ENCODE measurements around the gene SYF2. TPM values are rescaled to one million over a fixed set of nuclear protein-coding genes. Genes with fewer than 3 reads are reported as not detected.

Gene SYF2
- total and polyA plus RNA-seq, 2 of the 13 experiments (the other 11 are each of a cell fraction or from before 2014, with no cell fraction given): 17.8 to 34.1 TPM

DNA sequence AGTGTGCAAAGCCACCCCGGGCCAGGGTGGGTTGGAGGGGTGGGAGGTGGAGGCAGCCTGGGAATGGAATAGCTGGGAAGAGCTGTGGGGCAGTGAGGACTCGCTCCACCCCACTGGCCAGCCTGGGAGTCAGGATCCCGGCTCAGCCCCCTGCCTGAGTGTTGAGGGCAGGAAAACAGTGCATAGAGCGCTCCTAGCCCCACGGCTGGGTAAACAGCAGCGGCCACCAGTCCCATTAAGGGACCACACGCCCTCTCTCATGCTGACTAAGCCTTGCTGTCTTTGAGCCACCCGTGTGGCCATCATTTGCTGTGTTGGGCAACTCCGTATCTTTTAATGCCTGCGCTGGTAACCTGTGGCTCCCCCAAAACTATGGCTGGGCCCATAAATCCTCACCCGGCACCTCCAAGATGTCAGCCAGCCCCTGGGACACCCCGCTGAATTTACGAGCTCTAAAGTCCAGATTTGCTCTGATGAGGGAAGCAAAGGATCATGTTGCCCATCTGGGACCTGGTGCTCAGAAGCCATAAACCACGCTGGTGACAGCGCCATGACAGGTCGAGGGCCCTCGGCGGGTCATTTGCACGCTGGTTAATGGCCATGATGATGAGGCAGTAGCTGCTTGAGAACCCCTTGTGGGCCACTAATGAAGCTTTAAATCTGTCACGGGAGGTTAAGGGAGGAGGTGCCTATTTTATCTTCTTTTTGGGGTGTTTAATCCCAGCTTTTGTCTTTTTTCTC, 34.9 kb downstream of the SYF2 start (continued):
- TF ChIP-seq, protein P1, sequence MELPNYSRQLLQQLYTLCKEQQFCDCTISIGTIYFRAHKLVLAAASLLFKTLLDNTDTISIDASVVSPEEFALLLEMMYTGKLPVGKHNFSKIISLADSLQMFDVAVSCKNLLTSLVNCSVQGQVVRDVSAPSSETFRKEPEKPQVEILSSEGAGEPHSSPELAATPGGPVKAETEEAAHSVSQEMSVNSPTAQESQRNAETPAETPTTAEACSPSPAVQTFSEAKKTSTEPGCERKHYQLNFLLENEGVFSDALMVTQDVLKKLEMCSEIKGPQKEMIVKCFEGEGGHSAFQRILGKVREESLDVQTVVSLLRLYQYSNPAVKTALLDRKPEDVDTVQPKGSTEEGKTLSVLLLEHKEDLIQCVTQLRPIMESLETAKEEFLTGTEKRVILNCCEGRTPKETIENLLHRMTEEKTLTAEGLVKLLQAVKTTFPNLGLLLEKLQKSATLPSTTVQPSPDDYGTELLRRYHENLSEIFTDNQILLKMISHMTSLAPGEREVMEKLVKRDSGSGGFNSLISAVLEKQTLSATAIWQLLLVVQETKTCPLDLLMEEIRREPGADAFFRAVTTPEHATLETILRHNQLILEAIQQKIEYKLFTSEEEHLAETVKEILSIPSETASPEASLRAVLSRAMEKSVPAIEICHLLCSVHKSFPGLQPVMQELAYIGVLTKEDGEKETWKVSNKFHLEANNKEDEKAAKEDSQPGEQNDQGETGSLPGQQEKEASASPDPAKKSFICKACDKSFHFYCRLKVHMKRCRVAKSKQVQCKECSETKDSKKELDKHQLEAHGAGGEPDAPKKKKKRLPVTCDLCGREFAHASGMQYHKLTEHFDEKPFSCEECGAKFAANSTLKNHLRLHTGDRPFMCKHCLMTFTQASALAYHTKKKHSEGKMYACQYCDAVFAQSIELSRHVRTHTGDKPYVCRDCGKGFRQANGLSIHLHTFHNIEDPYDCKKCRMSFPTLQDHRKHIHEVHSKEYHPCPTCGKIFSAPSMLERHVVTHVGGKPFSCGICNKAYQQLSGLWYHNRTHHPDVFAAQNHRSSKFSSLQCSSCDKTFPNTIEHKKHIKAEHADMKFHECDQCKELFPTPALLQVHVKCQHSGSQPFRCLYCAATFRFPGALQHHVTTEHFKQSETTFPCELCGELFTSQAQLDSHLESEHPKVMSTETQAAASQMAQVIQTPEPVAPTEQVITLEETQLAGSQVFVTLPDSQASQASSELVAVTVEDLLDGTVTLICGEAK (IDR thresholded peaks at IDR 0.05): no peak
- TF ChIP-seq, protein P1 (CRISPR knock-in tag; IDR thresholded peaks at IDR 0.05): 0 out of 2 replicates have a peak, but pooled peaks have one; percentile 35
- peak; percentile 43; the same call in 1 of the 2 replicates for TF ChIP-seq MAFF (IDR thresholded peaks at IDR 0.05; ENCODE audit: low read depth, low read length)
- no peak for TF ChIP-seq MED8 (CRISPR knock-in tag; IDR thresholded peaks at IDR 0.05; ENCODE audit: insufficient replicate concordance)
- TF ChIP-seq ZNF709 (CRISPR knock-in tag; IDR thresholded peaks at IDR 0.05): no peak
- TF ChIP-seq ZNF350 (CRISPR knock-in tag; IDR thresholded peaks at IDR 0.05; ENCODE audit: borderline replicate concordance, low read depth): 0 out of 2 replicates have a peak, but pooled peaks have one; percentile 35
- TF ChIP-seq, protein P2, sequence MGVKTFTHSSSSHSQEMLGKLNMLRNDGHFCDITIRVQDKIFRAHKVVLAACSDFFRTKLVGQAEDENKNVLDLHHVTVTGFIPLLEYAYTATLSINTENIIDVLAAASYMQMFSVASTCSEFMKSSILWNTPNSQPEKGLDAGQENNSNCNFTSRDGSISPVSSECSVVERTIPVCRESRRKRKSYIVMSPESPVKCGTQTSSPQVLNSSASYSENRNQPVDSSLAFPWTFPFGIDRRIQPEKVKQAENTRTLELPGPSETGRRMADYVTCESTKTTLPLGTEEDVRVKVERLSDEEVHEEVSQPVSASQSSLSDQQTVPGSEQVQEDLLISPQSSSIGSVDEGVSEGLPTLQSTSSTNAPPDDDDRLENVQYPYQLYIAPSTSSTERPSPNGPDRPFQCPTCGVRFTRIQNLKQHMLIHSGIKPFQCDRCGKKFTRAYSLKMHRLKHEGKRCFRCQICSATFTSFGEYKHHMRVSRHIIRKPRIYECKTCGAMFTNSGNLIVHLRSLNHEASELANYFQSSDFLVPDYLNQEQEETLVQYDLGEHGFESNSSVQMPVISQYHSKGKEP (CRISPR knock-in tag; IDR thresholded peaks at IDR 0.05): no peak
- TF ChIP-seq TSC22D2 (CRISPR knock-in tag; IDR thresholded peaks at IDR 0.05; ENCODE audit: borderline replicate concordance): no peak
- TF ChIP-seq RXRA (CRISPR knock-in tag; IDR thresholded peaks at IDR 0.05): no peak
- peak; percentile 27; the same call in 1 of the 2 replicates for TF ChIP-seq NFKB2 (CRISPR knock-in tag; IDR thresholded peaks at IDR 0.05; ENCODE audit: borderline replicate concordance)
- TF ChIP-seq ZNF749 (CRISPR knock-in tag; IDR thresholded peaks at IDR 0.05; ENCODE audit: borderline replicate concordance): no peak
- no peak for TF ChIP-seq ZNF136 (CRISPR knock-in tag; IDR thresholded peaks at IDR 0.05; ENCODE audit: low read depth)
- no peak for TF ChIP-seq KMT2B (CRISPR knock-in tag; IDR thresholded peaks at IDR 0.05)
- no peak for TF ChIP-seq MAF1 (CRISPR knock-in tag; IDR thresholded peaks at IDR 0.05; ENCODE audit: borderline replicate concordance)
- no peak for TF ChIP-seq WIZ (CRISPR knock-in tag; IDR thresholded peaks at IDR 0.05)

Data from HepG2 (cell line).